Right hindlimb (tissue), 1 donor: ENCODE results near the gene IL13.
"Not testable (repeated sequence)": the region's sequence is repeated elsewhere in the genome, so short reads cannot be mapped to it uniquely, and the experiment has no call there.

Source experiments
- DNase-seq: peaks from one replicate; pipeline ENCODE4 v3.0.0-alpha.2; 2018

IL13 gene

GRCh38 chr5:132657676-132658380 is at the start of gene IL13:
IL13 (plus strand) TSS chr5:132658173; CDS start chr5:132658187, 14 bp downstream.
- no peak for DNase-seq

- DNase-seq = no peak
These were observed 46.0 kb upstream of the IL13 start for GRCh38 chr5:132611965-132612364.

- DNase-seq = no peak
These were observed 45.1 kb upstream of the IL13 start for GRCh38 chr5:132612846-132613245.

GRCh38 chr5:132621699-132622098 is 36.3 kb upstream of the IL13 start:
- DNase-seq = no peak

GRCh38 chr5:132622608-132623007 is 35.4 kb upstream of the IL13 start:
- no peak for DNase-seq

- DNase-seq = no peak
These were observed 30.5 kb upstream of the IL13 start for GRCh38 chr5:132627470-132627869.

- no peak for DNase-seq
These were observed 29.2 kb upstream of the IL13 start for GRCh38 chr5:132628814-132629213.

- no peak for DNase-seq
These were observed 28.6 kb upstream of the IL13 start for GRCh38 chr5:132629230-132629944.

GRCh38 chr5:132633587-132633986 is 24.4 kb upstream of the IL13 start:
- not testable (repeated sequence) for DNase-seq

- DNase-seq = no peak
These were observed 22.1 kb upstream of the IL13 start for GRCh38 chr5:132635873-132636272.

GRCh38 chr5:132637241-132637640 is 20.7 kb upstream of the IL13 start:
- no peak for DNase-seq

- DNase-seq = no peak
These were observed 18.3 kb upstream of the IL13 start for GRCh38 chr5:132639706-132640130.

GRCh38 chr5:132640613-132641012 is 17.4 kb upstream of the IL13 start:
- DNase-seq = no peak

- no peak for DNase-seq
These were observed 16.7 kb upstream of the IL13 start for GRCh38 chr5:132641241-132641723.

- DNase-seq = no peak
These were observed 16.1 kb upstream of the IL13 start for GRCh38 chr5:132641841-132642240.

GRCh38 chr5:132644177-132644576 is 13.8 kb upstream of the IL13 start:
- no peak for DNase-seq

GRCh38 chr5:132646583-132647266 is 11.2 kb upstream of the IL13 start:
- DNase-seq = no peak

GRCh38 chr5:132647473-132647872 is 10.5 kb upstream of the IL13 start:
- no peak for DNase-seq

- no peak for DNase-seq
These were observed 9.6 kb upstream of the IL13 start for GRCh38 chr5:132648355-132648754.

GRCh38 chr5:132651838-132652469 is 6.0 kb upstream of the IL13 start:
- DNase-seq = no peak

- DNase-seq = no peak
These were observed 4.3 kb upstream of the IL13 start for GRCh38 chr5:132653716-132654115.

GRCh38 chr5:132655821-132656773 is 1.9 kb upstream of the IL13 start:
- DNase-seq = no peak
